ENCODE data around the gene IFT57.

DNA sequence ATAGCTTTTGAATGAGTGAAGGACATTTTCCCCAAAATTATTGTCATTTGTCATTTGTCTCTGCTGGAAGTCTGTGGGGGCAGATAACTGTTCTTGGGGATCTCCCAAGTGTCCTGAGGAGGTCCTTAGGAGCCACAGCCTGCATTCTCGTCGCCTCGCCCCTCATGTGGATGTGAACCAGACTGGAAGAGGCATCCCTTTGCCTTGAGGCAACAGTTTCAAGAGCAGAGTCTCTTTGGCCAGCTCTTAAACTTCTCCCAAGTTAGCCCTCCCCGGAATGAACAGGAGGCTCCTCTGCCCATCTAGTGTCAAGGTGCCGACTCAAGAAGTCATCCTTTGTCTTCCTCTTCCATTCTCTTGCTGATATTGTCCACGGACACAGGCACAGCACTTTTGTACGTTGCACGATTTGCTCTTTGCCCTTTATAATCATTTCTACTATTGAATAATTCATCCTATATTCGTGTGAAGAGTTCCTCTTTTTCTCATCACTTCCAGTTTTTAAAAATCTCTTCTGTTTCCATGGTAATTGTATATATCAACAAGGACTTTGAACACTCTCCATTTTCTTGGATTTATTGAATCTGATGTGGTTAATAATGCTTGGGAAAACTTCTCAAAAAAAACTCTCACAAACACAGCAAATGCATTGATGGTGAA, 90.6 kb downstream of the IFT57 start:
- TF ChIP-seq, protein P1, sequence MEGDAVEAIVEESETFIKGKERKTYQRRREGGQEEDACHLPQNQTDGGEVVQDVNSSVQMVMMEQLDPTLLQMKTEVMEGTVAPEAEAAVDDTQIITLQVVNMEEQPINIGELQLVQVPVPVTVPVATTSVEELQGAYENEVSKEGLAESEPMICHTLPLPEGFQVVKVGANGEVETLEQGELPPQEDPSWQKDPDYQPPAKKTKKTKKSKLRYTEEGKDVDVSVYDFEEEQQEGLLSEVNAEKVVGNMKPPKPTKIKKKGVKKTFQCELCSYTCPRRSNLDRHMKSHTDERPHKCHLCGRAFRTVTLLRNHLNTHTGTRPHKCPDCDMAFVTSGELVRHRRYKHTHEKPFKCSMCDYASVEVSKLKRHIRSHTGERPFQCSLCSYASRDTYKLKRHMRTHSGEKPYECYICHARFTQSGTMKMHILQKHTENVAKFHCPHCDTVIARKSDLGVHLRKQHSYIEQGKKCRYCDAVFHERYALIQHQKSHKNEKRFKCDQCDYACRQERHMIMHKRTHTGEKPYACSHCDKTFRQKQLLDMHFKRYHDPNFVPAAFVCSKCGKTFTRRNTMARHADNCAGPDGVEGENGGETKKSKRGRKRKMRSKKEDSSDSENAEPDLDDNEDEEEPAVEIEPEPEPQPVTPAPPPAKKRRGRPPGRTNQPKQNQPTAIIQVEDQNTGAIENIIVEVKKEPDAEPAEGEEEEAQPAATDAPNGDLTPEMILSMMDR (IDR thresholded peaks at IDR 0.05): no peak
- no peak for TF ChIP-seq POLR2A (IDR thresholded peaks at IDR 0.05)

All from right lobe of liver (tissue), 4 donors.